K562 (cell line): ENCODE data around the gene KRI1. TPM values are rescaled to one million over a fixed set of nuclear protein-coding genes. Genes with fewer than 3 reads are reported as not detected.
A peak's percentile ranks its signal among the peaks of the same experiment; 100 is the strongest.

Experiments used
- BRD4 ChIP-seq: fragments of 200-600 bp; sonication (generic); IDR thresholded peaks from 2 replicates; pipeline ENCODE4 v1.6.1; 2017; ENCODE audit warnings: inconsistent platforms
- E2F1 ChIP-seq: sonication (generic); formaldehyde crosslinking; IDR thresholded peaks from 2 replicates; pipeline ENCODE4 v1.8.1; 2023; ENCODE audit warnings: mild to moderate bottlenecking, missing genetic modification reagents, moderate library complexity
- ELF2 ChIP-seq: fragments of 250-450 bp; sonication (Bioruptor Pico); IDR thresholded peaks from 2 replicates; pipeline ENCODE4 v1.5.0; 2021; ENCODE audit warnings: mild to moderate bottlenecking
- ESRRB ChIP-seq: fragments of 250-450 bp; sonication (Bioruptor Pico); IDR thresholded peaks from 2 replicates; pipeline ENCODE4 v1.5.0; 2020; ENCODE audit warnings: mild to moderate bottlenecking, moderate library complexity, borderline replicate concordance
- GABPA ChIP-seq: fragments of 200-800 bp; sonication (Bioruptor generic); conservative IDR thresholded peaks from 2 replicates; pipeline ENCODE4 v1.6.1; 2016; ENCODE audit warnings: low read depth, missing genetic modification characterization, missing compliant biosample characterization
- HDAC1 ChIP-seq, 2 experiments: fragments of 450-650 bp; IDR thresholded peaks; 2 replicates each; pipeline ENCODE4 v1.6.1; 2016 to 2017; ENCODE audit warnings: inconsistent platforms in 1 of 2, mild to moderate bottlenecking in 1 of 2, moderate library complexity in 1 of 2
- HMGN3 ChIP-seq: IDR thresholded peaks from 2 replicates; pipeline ENCODE4 v1.6.1; 2011; ENCODE audit warnings: borderline replicate concordance, low read depth, mild to moderate bottlenecking, mixed read lengths, low read length; ENCODE audit not compliant: insufficient read length; ENCODE audit errors: extremely low read depth
- NFRKB ChIP-seq: fragments of 450-650 bp; IDR thresholded peaks from 2 replicates; pipeline ENCODE4 v1.6.1; 2016; ENCODE audit warnings: low read depth
- POLR2B ChIP-seq: fragments of 450-650 bp; IDR thresholded peaks from 2 replicates; pipeline ENCODE4 v1.6.1; 2018; ENCODE audit warnings: low read depth; ENCODE audit not compliant: partially characterized antibody
- RBFOX2 ChIP-seq: fragments of 200-400 bp; formaldehyde crosslinking; IDR thresholded peaks from 2 replicates; pipeline ENCODE4 v1.6.1; 2017; ENCODE audit warnings: low read depth, mild to moderate bottlenecking, low read length, moderate library complexity
- RBM22 ChIP-seq: fragments of 200-400 bp; formaldehyde crosslinking; IDR thresholded peaks from 2 replicates; pipeline ENCODE4 v1.6.1; 2018; ENCODE audit warnings: low read length, low read depth; ENCODE audit not compliant: poor library complexity, severe bottlenecking
- RFX5 ChIP-seq: IDR thresholded peaks from 2 replicates; pipeline ENCODE4 v1.6.1; 2011; ENCODE audit warnings: low read depth, mild to moderate bottlenecking, improper control_type of control experiment, low read length
- SAP30 ChIP-seq: fragments of 200-600 bp; sonication (generic); IDR thresholded peaks from 2 replicates; pipeline ENCODE4 v1.6.1; 2012; ENCODE audit warnings: borderline replicate concordance, low read depth, mild to moderate bottlenecking, moderate library complexity, low read length, control low read depth, inconsistent platforms; ENCODE audit not compliant: insufficient read depth, poor library complexity, severe bottlenecking
- THAP12 ChIP-seq: fragments of 250-450 bp; sonication (Bioruptor Pico); IDR thresholded peaks from 2 replicates; pipeline ENCODE4 v1.9.0; 2021; ENCODE audit warnings: mild to moderate bottlenecking, inconsistent platforms
- ZFP1 ChIP-seq: fragments of 450-650 bp; formaldehyde crosslinking; IDR thresholded peaks from 2 replicates; pipeline ENCODE4 v1.4.0; 2020; ENCODE audit warnings: mild to moderate bottlenecking, mixed read lengths
- ZNF133 ChIP-seq: fragments of 250-450 bp; sonication (Bioruptor Pico); IDR thresholded peaks from 2 replicates; pipeline ENCODE4 v1.4.0; 2020; ENCODE audit warnings: mild to moderate bottlenecking
- ZNF699 ChIP-seq: fragments of 250-450 bp; sonication (Bioruptor Pico); IDR thresholded peaks from 2 replicates; pipeline ENCODE4 v1.8.0; 2021; ENCODE audit warnings: mild to moderate bottlenecking, moderate library complexity; ENCODE audit not compliant: insufficient replicate concordance
- polyA plus RNA-seq, 8 experiments: library from polyadenylated mRNA; depleted of rRNA in 4 of 8; stranded (reverse) in 5 of 8; unstranded in 3 of 8; fragments of >200 nt; fragmentation: Nextera tagmentation in 2 of 8; fragmentation: Illumina TruSeq in 1 of 8; extraction: Ambion mirVana in 2 of 8; extraction: Trizol in 1 of 8; gene quantifications; 2 replicates each; pipeline versions ENCODE4 v1.2.1 to v1.2.3, GENCODE V29; 2011 to 2014; ENCODE audit warnings: inconsistent platforms in 1 of 8, missing spikeins in 1 of 8
- total RNA-seq, 7 experiments: library from RNA; depleted of rRNA in 6 of 7; stranded (reverse); fragments of >200 nt in 6 of 7; fragmentation: Illumina TruSeq in 2 of 7; extraction: Trizol in 2 of 7; gene quantifications; 2 replicates each; pipeline versions ENCODE4 v1.2.1 to v1.2.3, GENCODE V29; 2011 to 2021; ENCODE audit warnings: low replicate concordance in 1 of 7
- TF ChIP-seq, protein P1 (sequence below): fragments of 450-650 bp; formaldehyde crosslinking; IDR thresholded peaks from 2 replicates; pipeline ENCODE4 v1.4.0; 2020; ENCODE audit warnings: mild to moderate bottlenecking, moderate library complexity
- TF ChIP-seq, protein P2 (sequence below): sonication (generic); formaldehyde crosslinking; IDR thresholded peaks from 2 replicates; pipeline ENCODE4 v1.4.0; 2020; ENCODE audit warnings: mild to moderate bottlenecking, missing genetic modification reagents

KRI1 gene
- total and polyA plus RNA-seq, 9 of the 15 experiments (the other 6 are each of a cell fraction or from before 2014, with no cell fraction given) = 1.1 to 50.7 (median 24.7) TPM

DNA sequence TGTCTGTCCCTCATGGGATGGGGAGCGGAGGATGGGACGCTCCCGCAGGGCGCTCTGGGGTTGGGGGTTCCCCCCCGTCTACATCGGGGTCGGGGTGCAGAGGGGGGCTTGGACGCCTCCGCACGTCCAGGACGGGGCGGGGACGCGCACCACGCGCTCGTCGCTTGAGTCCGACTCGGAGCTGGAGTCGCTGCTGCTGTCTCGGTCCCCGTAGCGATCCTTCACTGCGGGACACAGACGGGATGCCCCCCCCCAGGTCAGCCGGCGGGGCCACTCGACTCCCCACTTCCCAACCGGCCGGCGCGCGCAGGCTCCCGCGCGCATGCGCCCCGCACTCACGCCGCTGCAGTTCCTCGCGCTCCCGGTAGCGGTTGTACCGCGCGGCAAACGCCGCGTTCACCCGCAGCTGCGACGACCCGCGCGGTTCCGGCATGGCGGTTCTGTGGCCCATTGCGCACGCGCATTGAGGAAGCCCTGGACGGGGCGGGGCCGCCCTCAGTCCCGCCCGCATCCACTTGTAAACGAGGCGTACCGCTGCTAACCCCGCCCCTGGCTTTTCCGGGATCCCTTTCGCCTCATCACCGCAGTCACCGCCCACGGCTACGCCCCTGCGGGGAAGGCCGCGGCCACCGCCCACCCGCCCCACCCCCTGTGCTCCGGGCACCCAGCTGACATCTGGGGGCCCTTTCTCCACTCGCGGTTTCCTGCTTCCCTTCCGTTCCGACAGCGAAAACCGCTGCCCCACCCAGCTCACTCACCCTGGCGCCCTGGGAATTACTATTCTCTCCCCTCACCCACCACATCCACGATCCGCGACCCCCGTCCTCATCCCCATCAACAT, at the start of gene KRI1 (continued):
- TF ChIP-seq HDAC1 (IDR thresholded peaks at IDR 0.05) (0 out of 4 replicates have a peak, but pooled peaks of 1 of the 2 experiments have one; percentile 38), POLR2B (peak; percentile 81), ESRRB (CRISPR knock-in tag) (no peak), HMGN3 (peak; percentile 58), THAP12 (CRISPR knock-in tag) (0 out of 2 replicates have a peak, but pooled peaks have one; percentile 57), ELF2 (CRISPR knock-in tag) (peak; percentile 56; the same call in 1 of the 2 replicates), ZNF133 (CRISPR knock-in tag) (no peak), ZNF699 (no peak), SAP30 (peak; percentile 68), RFX5 (no peak), ZFP1 (CRISPR knock-in tag) (no peak), RBM22 (no peak), RBFOX2 (peak; percentile 91), GABPA (tag) (peak; percentile 63), NFRKB (0 out of 2 replicates have a peak, but pooled peaks have one; percentile 17), BRD4 (no peak), E2F1 (CRISPR knock-in tag) (peak; percentile 88; the same call in 1 of the 2 replicates)
- TF ChIP-seq, protein P1, sequence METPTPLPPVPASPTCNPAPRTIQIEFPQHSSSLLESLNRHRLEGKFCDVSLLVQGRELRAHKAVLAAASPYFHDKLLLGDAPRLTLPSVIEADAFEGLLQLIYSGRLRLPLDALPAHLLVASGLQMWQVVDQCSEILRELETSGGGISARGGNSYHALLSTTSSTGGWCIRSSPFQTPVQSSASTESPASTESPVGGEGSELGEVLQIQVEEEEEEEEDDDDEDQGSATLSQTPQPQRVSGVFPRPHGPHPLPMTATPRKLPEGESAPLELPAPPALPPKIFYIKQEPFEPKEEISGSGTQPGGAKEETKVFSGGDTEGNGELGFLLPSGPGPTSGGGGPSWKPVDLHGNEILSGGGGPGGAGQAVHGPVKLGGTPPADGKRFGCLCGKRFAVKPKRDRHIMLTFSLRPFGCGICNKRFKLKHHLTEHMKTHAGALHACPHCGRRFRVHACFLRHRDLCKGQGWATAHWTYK (CRISPR knock-in tag) = peak; percentile 58
- TF ChIP-seq, protein P2, sequence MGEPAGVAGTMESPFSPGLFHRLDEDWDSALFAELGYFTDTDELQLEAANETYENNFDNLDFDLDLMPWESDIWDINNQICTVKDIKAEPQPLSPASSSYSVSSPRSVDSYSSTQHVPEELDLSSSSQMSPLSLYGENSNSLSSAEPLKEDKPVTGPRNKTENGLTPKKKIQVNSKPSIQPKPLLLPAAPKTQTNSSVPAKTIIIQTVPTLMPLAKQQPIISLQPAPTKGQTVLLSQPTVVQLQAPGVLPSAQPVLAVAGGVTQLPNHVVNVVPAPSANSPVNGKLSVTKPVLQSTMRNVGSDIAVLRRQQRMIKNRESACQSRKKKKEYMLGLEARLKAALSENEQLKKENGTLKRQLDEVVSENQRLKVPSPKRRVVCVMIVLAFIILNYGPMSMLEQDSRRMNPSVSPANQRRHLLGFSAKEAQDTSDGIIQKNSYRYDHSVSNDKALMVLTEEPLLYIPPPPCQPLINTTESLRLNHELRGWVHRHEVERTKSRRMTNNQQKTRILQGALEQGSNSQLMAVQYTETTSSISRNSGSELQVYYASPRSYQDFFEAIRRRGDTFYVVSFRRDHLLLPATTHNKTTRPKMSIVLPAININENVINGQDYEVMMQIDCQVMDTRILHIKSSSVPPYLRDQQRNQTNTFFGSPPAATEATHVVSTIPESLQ (CRISPR knock-in tag) = peak; percentile 77; the same call in 1 of the 2 replicates
